Common myeloid progenitor, CD34-positive (primary cell): ENCODE results near the gene CNGA4.
"Not testable (repeated sequence)": the region's sequence is repeated elsewhere in the genome, so short reads cannot be mapped to it uniquely, and the experiment has no call there.

Experiments used
- CTCF ChIA-PET: fragments of 350-600 bp; sonication (Branson Sonifier 250); formaldehyde crosslinking; loops from one replicate; lab custom pipeline; 2021; ENCODE audit warnings: antibody characterized with exemption; lab: Charles Lee
- POLR2A ChIA-PET: fragments of 350-600 bp; sonication (Branson Sonifier 250); formaldehyde crosslinking; loops from one replicate; lab custom pipeline; 2021; ENCODE audit warnings: antibody characterized with exemption; lab: Charles Lee
- DNase-seq, 3 donors: peaks; one replicate each; pipeline versions ENCODE4 v3.0.0 to v3.0.0-alpha.2; 2013
- H3K27ac ChIP-seq, 2 experiments: 1 replicate in 1 of 2; 2 replicates in 1 of 2; pipeline ENCODE4 v1.7.0; 2013; ENCODE audit warnings: inconsistent platforms in 2 of 2, low read length in 2 of 2, mild to moderate bottlenecking in 2 of 2, low read depth in 1 of 2, moderate library complexity in 1 of 2; ENCODE audit not compliant: severe bottlenecking in 2 of 2, insufficient read depth in 1 of 2, poor library complexity in 1 of 2
- H3K27me3 ChIP-seq, 5 experiments: replicated peaks in 2 of 5; 1 replicate in 3 of 5; 2 replicates in 2 of 5; pipeline versions ENCODE4 v1.6.1 to v1.7.0; 2013; ENCODE audit warnings: low read length in 4 of 5, mild to moderate bottlenecking in 2 of 5, moderate library complexity in 2 of 5, inconsistent platforms in 1 of 5; ENCODE audit not compliant: insufficient read depth in 5 of 5, control insufficient read depth in 4 of 5
- H3K36me3 ChIP-seq, 4 experiments: 1 replicate in 2 of 4; 2 replicates in 2 of 4; pipeline versions ENCODE4 v1.6.1 to v1.7.0; 2013; ENCODE audit warnings: low read length in 3 of 4, control low read depth in 1 of 4, mild to moderate bottlenecking in 1 of 4; ENCODE audit not compliant: control insufficient read depth in 4 of 4, insufficient read depth in 4 of 4
- H3K4me1 ChIP-seq, 4 experiments: 1 replicate in 3 of 4; 2 replicates in 1 of 4; pipeline versions ENCODE4 v1.6.1 to v1.7.1; 2013; ENCODE audit warnings: low read length in 3 of 4, mild to moderate bottlenecking in 3 of 4, control low read depth in 1 of 4, inconsistent platforms in 1 of 4, moderate library complexity in 1 of 4; ENCODE audit not compliant: control insufficient read depth in 4 of 4, insufficient read depth in 4 of 4; ENCODE audit errors: control extremely low read depth in 1 of 4
- H3K4me3 ChIP-seq, 7 experiments: 1 replicate in 4 of 7; 2 replicates in 3 of 7; pipeline versions ENCODE4 v1.5.1 to v1.7.0; 2013; ENCODE audit warnings: mild to moderate bottlenecking in 7 of 7, low read length in 6 of 7, moderate library complexity in 6 of 7, inconsistent platforms in 2 of 7, low read depth in 2 of 7, control low read depth in 1 of 7; ENCODE audit not compliant: insufficient read depth in 4 of 7, control insufficient read depth in 1 of 7; ENCODE audit errors: extremely low read depth in 1 of 7
- H3K9me3 ChIP-seq, 5 experiments: 1 replicate in 4 of 5; 2 replicates in 1 of 5; pipeline versions ENCODE4 v1.6.1 to v1.7.1; 2013; ENCODE audit warnings: low read length in 4 of 5, mild to moderate bottlenecking in 2 of 5, inconsistent platforms in 1 of 5, low read depth in 1 of 5, moderate library complexity in 1 of 5; ENCODE audit not compliant: control insufficient read depth in 4 of 5, insufficient read depth in 2 of 5; ENCODE audit errors: control extremely low read depth in 1 of 5
- WGBS: methylation state at CpG from one replicate; pipeline ENCODE4 v1.1.5; 2013; ENCODE audit not compliant: insufficient coverage; 5-methylcytosine and 5-hydroxymethylcytosine counted together

Gene CNGA4

DNA sequence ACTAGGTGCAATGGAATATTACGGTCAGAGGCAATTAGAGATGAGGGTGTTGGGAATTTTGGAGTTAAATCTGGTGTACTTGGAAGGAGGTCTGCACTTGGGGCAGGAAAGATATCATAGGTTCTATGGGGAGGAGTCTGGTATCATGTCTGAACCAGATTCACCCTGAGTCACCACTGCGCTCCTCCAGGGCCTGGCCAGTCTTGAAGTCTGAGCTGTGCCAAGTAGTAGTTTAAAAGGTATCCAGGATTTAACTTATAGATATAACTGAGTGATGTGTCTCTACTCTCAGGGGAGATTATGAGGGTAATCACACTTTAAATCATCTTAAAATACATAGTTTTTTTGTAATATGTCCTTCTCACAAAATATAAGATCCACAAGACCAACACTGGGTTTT lies 6.6 kb downstream of the CNGA4 start:
- CTCF ChIA-PET = no interaction called here
- H3K9me3 ChIP-seq = no peaks in the 10 kb centered on the region
- peaks cover 0 to 6% (median 2%) of the 10 kb centered on the region in 4 experiments for H3K4me1 ChIP-seq
- no peak overlapping the region for H3K4me3 ChIP-seq
- H3K27ac ChIP-seq = no peak overlapping the region
- DNase-seq = no peak
- no peaks in the 10 kb centered on the region for H3K36me3 ChIP-seq
- 100% methylated on average over 1 of the region's 2 CpGs for WGBS
- peaks cover 0 to 8% (median 0%) of the 10 kb centered on the region in 5 experiments for H3K27me3 ChIP-seq
- POLR2A ChIA-PET = no interaction called here

DNA sequence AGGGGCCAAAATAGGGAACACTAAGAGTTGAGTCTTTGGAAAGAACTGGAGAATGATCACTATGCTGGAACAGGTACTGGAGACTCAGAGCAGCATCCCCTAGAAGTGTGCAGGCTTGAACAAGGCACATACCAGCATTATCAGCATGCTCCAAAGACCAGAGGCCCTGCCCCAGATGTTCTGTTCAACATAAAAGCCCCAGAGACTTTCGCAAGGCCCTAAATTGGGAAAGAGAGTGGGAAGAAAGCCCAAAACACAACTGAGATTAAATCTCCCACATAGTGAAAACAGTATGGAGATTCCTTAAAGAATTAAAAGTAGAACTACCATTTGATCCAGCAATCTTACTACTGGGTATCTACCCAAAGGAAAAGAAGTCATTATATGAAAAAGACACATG lies 9.4 kb downstream of the CNGA4 start:
- H3K9me3 ChIP-seq = no peaks in the 10 kb centered on the region
- H3K27me3 ChIP-seq = peaks cover 0 to 8% (median 0%) of the 10 kb centered on the region in 5 experiments
- POLR2A ChIA-PET = no interaction called here
- no peaks in the 10 kb centered on the region for H3K36me3 ChIP-seq
- no peak overlapping the region for H3K27ac ChIP-seq
- H3K4me3 ChIP-seq = no peak overlapping the region
- no CpG with 5 or more reads among the region's 1 CpG for WGBS
- no peak for DNase-seq
- H3K4me1 ChIP-seq = no peaks in the 10 kb centered on the region
- CTCF ChIA-PET = interaction anchor here (1.2 kb wide), 1 partner anchor 9 kb away, joined by 3 read pairs; no protein-coding TSS in a partner anchor

DNA sequence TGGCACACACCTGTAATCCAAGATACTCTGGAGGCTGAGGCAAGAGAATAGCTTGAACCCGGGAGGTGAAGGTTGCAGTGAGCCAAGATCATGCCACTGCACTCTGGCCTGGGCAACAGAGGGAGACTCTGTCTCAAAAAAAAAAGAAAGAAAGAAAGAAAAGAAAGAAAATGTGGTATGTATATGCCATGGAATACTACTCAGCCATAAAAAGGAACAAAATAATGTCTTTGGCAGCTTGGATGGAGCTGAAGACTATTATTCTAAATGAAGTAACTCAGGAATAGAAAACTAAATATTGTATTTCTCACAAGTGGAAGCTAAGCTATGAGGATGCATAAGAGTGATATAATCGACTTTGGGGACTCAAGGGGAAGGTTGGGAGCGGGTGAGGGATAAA lies 10.0 kb downstream of the CNGA4 start:
- DNase-seq, POLR2A ChIA-PET, H3K27ac ChIP-seq, H3K36me3 ChIP-seq, H3K4me1 ChIP-seq, H3K4me3 ChIP-seq, H3K9me3 ChIP-seq, H3K27me3 ChIP-seq: not testable (repeated sequence)
- 100% methylated on average over 2 of the region's 3 CpGs for WGBS
- CTCF ChIA-PET = interaction anchor here (1.0 to 1.9 kb wide), 4 partner anchors 8 to 49 kb away, joined by 3 to 7 read pairs (median 3); partner anchors contain the start of gene CCKBR

DNA sequence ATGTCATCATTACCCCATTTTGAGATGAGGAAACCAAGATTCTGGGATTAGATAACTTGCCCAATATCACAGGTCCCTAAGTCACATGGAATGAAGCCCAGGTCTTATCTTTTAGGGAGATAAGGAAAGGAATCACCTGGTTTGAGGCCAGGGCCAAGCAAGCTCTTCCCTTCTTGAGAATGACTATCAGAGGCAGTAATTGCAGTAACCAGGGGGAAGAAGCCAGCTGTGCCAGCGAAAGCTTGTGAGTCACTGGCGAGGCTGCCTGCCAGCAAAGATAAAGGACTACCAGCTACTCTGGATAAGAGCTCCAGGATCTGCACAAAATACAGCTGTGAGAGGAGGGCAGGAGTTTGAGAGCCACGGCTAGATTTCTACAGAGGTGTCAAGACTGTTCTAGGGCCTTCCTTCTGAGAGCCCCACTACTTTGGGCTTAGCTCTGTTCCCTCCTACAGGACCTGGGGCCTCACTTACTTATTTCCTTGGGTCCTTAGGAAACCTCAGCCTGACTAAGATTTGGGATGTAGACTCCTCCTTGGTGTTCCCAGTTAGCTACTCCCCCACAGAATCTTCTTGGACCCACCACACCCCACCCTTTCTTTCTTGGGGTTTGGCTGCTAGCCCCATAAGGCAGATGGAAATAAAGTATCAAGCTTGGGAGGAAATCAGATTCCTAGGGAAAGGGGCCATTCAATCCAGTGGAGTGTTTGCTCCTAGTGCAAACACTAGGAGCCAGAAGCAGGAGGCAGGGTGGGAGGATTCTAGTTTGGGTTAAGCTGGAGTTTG lies 11.1 kb downstream of the CNGA4 start:
- H3K36me3 ChIP-seq = no peaks in the 10 kb centered on the region
- H3K27me3 ChIP-seq = peaks cover 0 to 8% (median 3%) of the 10 kb centered on the region in 5 experiments
- H3K4me3 ChIP-seq = no peak overlapping the region
- CTCF ChIA-PET = interaction anchor here (0.8 to 2.6 kb wide), 13 partner anchors 8 to 111 kb away, joined by 3 to 8 read pairs (median 3); partner anchors contain the start of gene CCKBR
- POLR2A ChIA-PET = interaction anchor here (0.6 kb wide), 1 partner anchor 508 kb away, joined by 3 read pairs; no protein-coding TSS in a partner anchor
- H3K4me1 ChIP-seq = no peaks in the 10 kb centered on the region
- WGBS = 94% methylated on average over 3 of the region's 3 CpGs
- H3K9me3 ChIP-seq = no peaks in the 10 kb centered on the region
- DNase-seq = peak; percentile 55 to 87 (median 78)
- H3K27ac ChIP-seq = no peak overlapping the region

DNA sequence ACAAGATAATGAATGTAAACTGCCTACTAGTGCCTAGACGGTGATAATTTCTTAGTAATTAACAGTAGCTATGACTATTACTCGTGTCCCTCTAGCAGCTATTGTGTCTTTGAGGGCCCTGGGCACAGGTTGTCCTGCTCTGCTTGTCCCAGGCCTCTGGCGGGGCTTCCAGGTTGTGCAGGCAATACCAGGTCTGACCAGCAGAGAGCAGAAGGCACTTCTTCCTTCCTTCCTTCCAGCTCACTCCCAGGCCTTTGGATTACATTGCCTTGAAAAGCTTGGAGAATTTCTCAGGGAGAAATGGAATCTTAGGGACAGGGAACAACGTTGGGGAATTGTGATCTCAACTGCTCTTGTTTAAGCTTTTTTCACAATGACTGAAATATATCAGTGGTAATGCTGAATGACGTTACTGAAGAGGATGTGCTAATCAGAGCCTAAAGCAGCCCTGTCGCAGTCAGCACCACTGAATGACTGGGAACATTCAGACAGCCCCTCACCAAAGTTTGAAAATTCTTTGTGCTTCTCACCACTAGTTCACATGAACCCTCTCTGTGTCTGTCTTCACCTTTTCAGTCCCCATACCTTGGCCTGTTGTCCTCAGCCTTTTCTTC lies 12.3 kb downstream of the CNGA4 start:
- H3K36me3 ChIP-seq = no peaks in the 10 kb centered on the region
- ChIA-PET POLR2A (no interaction called here), CTCF (interaction anchor here (0.8 to 2.6 kb wide), 12 partner anchors 9 to 106 kb away, joined by 3 to 12 read pairs (median 4); no protein-coding TSS in a partner anchor)
- H3K27me3 ChIP-seq = peaks cover 2 to 17% (median 4%) of the 10 kb centered on the region in 5 experiments
- H3K4me3 ChIP-seq = no peak overlapping the region
- H3K4me1 ChIP-seq = no peaks in the 10 kb centered on the region
- peaks cover 0 to 4% (median 0%) of the 10 kb centered on the region in 5 experiments for H3K9me3 ChIP-seq
- no peak overlapping the region for H3K27ac ChIP-seq
- peak in 2 of 3 donors; percentile 36 to 46 for DNase-seq
- 74% methylated on average over 5 of the region's 6 CpGs for WGBS

DNA sequence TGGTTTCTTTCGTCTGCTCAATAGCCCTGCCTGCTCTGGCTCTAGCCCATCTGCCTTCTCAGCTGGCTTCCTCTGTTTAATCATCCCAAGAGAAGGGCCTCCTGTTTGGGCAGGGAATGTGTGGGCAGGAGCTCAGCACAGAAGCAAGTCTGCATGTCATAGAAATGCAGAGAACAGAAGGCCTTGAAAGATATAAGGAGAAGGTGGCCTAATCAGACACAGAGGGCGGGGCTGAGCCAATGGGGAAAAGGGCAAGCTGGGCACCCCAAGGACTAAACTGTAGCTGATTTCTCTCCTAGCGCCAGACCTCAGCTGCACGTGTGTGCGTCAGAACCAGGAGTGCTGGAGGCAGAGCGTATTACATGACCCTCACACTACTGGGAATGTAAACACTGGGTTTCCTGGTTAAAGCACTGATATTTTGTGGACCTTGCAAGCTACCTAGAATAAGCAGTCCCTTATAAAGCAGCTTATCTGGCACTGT lies 13.1 kb downstream of the CNGA4 start:
- H3K9me3 ChIP-seq = peaks cover 0 to 4% (median 0%) of the 10 kb centered on the region in 5 experiments
- ChIA-PET POLR2A (no interaction called here), CTCF (interaction anchor here (1.0 to 2.6 kb wide), 5 partner anchors 9 to 102 kb away, joined by 3 to 12 read pairs (median 4); no protein-coding TSS in a partner anchor)
- DNase-seq = peak in 1 of 3 donors; percentile 62
- peaks cover 2 to 25% (median 10%) of the 10 kb centered on the region in 5 experiments for H3K27me3 ChIP-seq
- no peaks in the 10 kb centered on the region for H3K36me3 ChIP-seq
- no peaks in the 10 kb centered on the region for H3K4me1 ChIP-seq
- 94% methylated on average over 5 of the region's 6 CpGs for WGBS
- no peak overlapping the region for H3K4me3 ChIP-seq
- H3K27ac ChIP-seq = no peak overlapping the region
